COLO668 (cell line): Measurements from ENCODE around the gene ANTXR2.

Experiments
- DNase-seq: peaks from one replicate; lab custom pipeline; 2025; ENCODE audit not compliant: unreplicated experiment; lab: John Stamatoyannopoulos, UW

ANTXR2 gene

GRCh38 chr4:79874197-79874596, 198.8 kb downstream of the ANTXR2 start:
- no peak for DNase-seq

- no peak for DNase-seq
Measured at GRCh38 chr4:79872738-79873137, 200.3 kb downstream of the ANTXR2 start.

GRCh38 chr4:79871961-79872360, 201.1 kb downstream of the ANTXR2 start:
- no peak for DNase-seq

- DNase-seq = no peak
Measured at GRCh38 chr4:79869597-79870237, 203.3 kb downstream of the ANTXR2 start.

- DNase-seq = no peak
Measured at GRCh38 chr4:79865201-79865597, 207.8 kb downstream of the ANTXR2 start.

- peak; percentile 58 for DNase-seq
Measured at GRCh38 chr4:79864500-79865200, 208.4 kb downstream of the ANTXR2 start.

GRCh38 chr4:79863333-79863732, 209.7 kb downstream of the ANTXR2 start:
- no peak for DNase-seq

GRCh38 chr4:79862821-79863220, 210.2 kb downstream of the ANTXR2 start:
- no peak for DNase-seq

GRCh38 chr4:79857811-79858210, 215.2 kb downstream of the ANTXR2 start:
- no peak for DNase-seq

- DNase-seq = no peak
Measured at GRCh38 chr4:79856196-79856595, 216.8 kb downstream of the ANTXR2 start.

GRCh38 chr4:79854856-79855502, 218.1 kb downstream of the ANTXR2 start:
- no peak for DNase-seq

GRCh38 chr4:79852305-79852730, 220.7 kb downstream of the ANTXR2 start:
- peak; percentile 6 for DNase-seq

- no peak for DNase-seq
Measured at GRCh38 chr4:79851625-79852304, 221.3 kb downstream of the ANTXR2 start.
